Measurements from ENCODE around the gene FBXW7. TPM values are rescaled to one million over a fixed set of nuclear protein-coding genes. Genes with fewer than 3 reads are reported as not detected.
"Not testable (repeated sequence)": the region's sequence is repeated elsewhere in the genome, so short reads cannot be mapped to it uniquely, and the experiment has no call there.

Gene FBXW7
- total RNA-seq, 1 donor from 2014 or later = 59.4 TPM

DNA sequence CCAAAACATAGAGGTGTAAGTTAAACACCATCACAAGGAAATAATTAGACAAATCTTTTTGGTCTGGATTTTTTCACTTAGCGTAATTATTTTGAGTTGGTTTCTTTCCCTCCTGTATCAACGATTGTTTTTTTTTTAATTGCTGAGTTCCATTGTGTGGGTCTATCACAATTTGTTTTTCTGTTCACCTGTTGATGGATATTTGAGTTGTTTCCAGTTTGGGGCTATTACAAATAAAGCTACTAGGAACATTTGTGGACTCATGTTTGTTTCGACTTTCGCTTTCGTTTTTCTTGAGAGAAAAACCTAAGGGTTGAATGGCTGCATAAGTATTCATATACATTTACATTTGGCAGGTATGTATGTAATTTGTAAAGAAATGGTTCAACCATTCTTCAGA, 20.4 kb upstream of the FBXW7 start:
- intact Hi-C loops (cut with micrococcal nuclease) = no loop called here
- no peak for ATAC-seq
- no peak for DNase-seq

DNA sequence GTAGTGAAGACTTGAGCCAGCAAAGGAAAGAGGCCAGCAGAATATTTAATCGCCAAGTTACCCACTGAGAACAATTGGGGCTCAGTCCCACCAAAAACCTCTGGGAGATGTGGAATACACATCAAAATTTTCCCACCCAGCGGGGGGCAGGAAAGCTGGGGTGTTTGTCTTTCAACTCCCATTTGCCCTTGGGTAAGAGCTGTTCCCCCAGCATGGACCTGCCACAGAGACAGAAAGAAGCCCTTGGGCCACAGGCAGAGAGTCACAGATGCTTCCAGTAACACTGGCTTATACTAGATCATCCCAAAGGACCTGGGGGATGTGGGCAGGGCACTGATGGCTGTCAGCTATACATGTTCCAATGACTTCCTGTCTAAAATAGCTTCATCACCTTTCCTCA, 18.9 kb upstream of the FBXW7 start:
- intact Hi-C loops (cut with micrococcal nuclease) = no loop called here
- ATAC-seq (no peak), DNase-seq (no peak)

- ATAC-seq; DNase-seq; intact Hi-C loops (cut with micrococcal nuclease): not testable (repeated sequence)
These were observed 14.8 kb upstream of the FBXW7 start for GRCh38 chr4:152550687-152551086.

GRCh38 chr4:152545088-152545487, 9.2 kb upstream of the FBXW7 start:
- no peak for DNase-seq
- intact Hi-C loops (cut with micrococcal nuclease) = no loop called here
- no peak for ATAC-seq

GRCh38 chr4:152544533-152544932, 8.6 kb upstream of the FBXW7 start:
- intact Hi-C loops (cut with micrococcal nuclease); ATAC-seq: not testable (repeated sequence)

GRCh38 chr4:152540941-152541340, 5.0 kb upstream of the FBXW7 start:
- ATAC-seq (no peak), DNase-seq (no peak)
- intact Hi-C loops (cut with micrococcal nuclease) = no loop called here

More at GRCh38 chr4:152544533-152544932, 8.6 kb upstream of the FBXW7 start:
- DNase-seq = not testable (repeated sequence)

DNA sequence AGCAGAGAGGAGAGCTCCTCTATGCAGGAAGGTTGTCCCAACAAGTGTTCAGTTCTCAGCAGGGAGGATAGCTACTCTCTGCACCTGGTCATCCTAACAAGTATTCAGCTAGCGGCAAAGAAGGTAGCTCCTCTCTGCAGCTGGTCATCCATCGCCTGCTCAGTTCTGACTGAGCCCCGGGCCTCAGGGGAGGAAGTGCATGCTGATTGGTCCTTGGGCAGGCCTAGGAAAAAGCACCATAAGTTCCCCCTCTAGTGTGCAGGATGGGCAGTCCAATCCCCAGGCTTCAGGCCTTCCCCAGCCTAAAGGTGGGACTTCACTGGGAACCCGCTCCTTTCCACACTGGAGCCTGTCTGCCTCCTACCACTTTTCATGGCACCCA, 4.4 kb upstream of the FBXW7 start:
- intact Hi-C loops (cut with micrococcal nuclease) = no loop called here
- DNase-seq (no peak), ATAC-seq (no peak)

DNA sequence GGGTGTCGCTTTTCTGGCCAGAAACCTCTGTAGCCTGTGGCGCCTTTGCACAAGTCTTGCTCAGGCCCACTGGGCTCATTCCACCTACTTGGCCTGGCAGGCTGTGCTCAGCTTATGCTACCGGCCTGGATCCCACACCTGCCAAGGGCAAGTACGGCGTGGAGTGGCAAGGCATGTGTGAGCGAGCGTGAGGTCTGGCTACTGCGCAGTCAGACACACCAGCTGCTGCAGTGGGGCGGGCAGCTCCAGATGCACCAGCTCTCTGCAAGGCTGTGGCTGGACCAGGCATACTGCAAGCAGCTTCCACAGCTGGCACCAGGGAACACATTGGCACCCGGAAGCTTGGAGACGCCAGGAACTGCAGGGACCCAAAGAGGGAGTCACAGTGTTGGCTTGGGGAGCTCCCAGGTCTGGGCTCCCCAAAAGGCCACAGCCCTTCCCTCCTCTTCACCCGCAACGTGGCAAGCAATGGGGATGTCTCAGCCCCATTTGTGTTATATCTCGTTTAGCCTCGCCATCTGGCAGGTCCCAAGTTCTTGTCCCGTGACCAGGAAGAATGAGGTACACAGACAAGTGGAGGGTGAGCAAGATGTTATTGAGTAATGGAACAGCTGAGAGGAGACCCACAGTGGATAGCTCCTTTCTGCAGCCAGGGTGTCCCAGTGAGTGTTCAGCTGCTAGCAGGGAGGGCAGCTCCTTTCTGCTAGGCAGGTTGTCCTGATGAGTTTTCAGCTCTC, 3.8 kb upstream of the FBXW7 start:
- intact Hi-C loops (cut with micrococcal nuclease) = no loop called here
- DNase-seq (no peak), ATAC-seq (no peak)

DNA sequence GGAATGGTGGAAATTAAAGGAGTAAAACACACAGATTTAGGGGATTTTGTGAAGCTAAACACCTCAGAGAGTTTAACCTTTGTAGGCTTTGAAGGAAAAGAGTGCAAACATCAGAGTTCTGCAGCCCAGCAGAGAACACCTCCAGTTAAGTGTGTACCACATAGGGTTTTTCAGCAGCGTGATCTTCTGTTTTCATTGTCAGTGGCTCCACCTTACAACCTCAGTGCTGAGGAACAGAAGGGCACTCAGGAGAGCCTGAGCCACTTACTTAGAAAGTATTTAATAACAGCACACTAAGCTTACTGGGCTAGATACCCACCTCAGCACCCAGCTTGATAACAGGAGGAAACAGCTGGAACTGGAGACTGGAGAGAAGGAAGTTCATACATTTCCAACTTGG, 2.0 kb upstream of the FBXW7 start:
- intact Hi-C loops (cut with micrococcal nuclease) = no loop called here
- DNase-seq (no peak), ATAC-seq (no peak)

DNA sequence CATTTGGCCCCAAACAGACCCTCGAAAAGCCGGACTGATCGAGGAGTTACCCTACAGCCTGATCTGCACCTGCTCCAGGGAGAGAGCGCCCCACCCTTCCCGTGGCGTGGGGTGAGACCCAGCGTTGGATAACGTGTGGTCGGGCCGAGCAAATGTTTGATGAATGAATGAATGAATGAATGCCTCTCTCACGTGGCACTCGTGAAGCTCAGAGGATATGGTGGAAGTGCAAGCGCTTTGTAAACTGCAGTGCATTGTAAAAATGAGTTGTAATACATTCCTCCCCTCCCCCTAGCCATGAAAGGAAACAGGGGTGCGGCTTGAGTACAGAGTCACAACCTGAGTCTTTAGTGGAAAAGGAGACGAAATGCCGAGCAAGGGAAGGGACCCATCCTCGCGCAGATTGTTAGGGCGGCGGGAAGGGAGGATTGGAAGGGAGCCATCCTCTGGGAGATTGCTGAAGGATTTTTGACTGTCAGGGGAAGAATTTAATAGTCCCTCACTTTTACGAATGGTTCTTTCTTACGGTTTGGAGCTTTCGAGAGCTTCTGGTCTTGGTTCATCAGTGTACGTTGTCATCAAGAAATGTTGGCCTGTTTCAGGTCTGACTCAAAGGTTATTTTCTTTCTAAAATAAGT, 772 bp upstream of the FBXW7 start:
- intact Hi-C loops (cut with micrococcal nuclease) = no loop called here
- no peak for DNase-seq

DNA sequence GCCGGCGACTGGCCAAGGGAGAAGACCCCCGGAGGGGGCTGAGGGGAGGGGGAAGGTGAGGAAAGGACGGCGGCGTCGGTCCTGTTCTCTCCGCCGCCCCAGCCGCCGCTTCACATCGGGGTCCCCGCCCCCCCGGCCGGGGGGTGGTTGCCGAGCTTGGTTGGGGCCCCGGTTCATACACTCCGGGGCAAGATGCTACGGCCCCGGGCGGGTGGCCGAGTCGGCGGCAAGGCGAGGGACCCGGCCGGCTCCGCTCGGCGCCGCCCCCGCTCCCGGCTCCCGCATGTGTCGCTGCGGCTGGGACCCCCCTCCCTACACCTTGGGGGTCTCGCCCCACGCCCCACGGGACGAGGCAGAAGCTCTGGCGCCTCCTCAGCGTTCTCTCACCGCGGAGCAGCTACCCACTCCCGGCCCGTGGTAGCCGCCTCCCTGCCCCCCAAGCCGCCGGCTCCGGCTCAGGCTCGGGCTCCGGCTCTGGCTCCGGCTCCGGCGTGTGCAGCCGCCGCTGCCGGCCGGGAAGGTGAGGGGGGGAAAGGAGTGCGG, 461 bp downstream of the FBXW7 start:
- peak; percentile 20 for ATAC-seq
- intact Hi-C loops (cut with micrococcal nuclease) = no loop called here
- peak; percentile 38 for DNase-seq

More for the DNA sequence above, 772 bp upstream of the FBXW7 start:
- peak; percentile 30 for ATAC-seq

DNA sequence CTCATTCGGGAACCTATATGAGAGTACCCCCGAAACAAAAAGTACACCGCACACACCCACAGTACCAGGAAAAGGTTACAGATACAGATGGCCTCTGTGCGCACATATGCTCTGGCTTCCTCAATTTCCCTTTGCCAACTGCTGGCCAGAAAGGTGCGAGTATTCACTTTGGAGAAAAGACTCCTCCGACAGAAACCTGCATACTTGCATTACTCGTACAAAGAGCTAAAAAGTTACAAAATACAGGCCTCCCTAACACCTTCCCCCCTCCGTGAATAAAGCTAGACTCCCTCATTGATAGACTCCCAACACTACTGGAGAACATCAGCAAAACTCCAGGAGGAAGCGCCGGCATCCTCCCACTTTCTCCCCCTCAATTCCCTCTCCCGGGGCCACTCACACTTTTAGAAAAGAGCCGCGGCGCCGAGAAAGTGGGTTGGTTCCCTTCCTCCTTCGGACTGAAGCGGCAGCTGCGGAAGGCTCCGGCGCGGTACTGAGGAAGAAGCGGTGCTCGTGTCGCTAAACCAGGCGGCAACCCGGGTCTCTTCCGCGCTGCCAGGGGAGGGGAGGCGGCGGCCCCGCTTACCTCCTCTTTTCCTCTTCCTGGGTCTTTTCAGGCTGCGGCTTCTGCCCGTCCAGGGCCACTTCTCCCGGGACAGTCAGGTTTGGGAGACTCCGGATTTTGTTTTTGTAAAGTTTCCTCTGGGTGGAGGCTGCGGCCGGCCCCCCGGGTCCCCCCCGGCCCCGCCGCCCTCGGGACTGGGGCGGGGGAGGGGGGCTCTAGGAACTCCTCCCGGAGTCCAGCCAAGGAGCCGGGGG, 1.1 kb downstream of the FBXW7 start:
- intact Hi-C loops (cut with micrococcal nuclease) = no loop called here
- DNase-seq = peak; percentile 55

GRCh38 chr4:152531479-152531878, 4.4 kb downstream of the FBXW7 start:
- intact Hi-C loops (cut with micrococcal nuclease) = no loop called here
- no peak for ATAC-seq
- no peak for DNase-seq

More for the DNA sequence above, 1.1 kb downstream of the FBXW7 start:
- ATAC-seq = peak; percentile 4

DNA sequence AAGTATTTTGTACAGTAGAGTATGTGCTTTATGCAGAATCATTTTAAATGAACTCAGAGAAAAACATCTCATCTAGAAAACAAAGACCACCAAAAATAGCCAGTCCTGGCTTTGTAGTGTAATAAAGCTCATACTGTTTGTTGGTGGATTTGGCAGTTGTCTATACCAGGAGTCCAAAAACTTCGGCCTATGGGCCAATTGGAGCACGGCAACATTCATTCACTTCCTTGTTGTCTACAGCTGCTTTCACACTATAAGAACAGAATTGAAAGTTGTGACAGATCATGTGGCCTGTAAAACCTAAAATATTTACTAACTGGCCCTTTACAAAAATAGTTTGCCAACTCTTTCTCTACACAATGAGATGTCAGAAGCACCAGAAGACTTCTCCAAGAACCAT, 5.3 kb downstream of the FBXW7 start:
- ATAC-seq = no peak
- no peak for DNase-seq
- intact Hi-C loops (cut with micrococcal nuclease) = no loop called here

DNA sequence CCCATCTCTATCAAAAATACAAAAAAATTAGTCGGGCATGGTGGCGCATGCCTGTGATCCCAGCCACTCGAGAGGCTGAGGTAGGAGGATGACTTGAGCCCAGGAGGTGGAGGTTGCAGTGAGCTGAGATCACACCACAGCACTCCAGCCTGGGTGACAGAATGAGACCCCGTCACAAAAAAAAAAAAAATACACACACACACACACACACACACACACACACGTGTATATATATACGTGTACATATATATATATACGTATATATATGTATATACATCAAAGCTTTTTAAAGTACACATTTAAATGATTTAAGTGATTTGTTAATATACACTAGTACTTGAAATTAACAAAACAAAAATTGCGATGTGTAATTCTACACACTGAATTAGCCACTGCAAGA, 6.0 kb downstream of the FBXW7 start:
- DNase-seq (no peak), ATAC-seq (no peak)
- intact Hi-C loops (cut with micrococcal nuclease) = no loop called here

DNA sequence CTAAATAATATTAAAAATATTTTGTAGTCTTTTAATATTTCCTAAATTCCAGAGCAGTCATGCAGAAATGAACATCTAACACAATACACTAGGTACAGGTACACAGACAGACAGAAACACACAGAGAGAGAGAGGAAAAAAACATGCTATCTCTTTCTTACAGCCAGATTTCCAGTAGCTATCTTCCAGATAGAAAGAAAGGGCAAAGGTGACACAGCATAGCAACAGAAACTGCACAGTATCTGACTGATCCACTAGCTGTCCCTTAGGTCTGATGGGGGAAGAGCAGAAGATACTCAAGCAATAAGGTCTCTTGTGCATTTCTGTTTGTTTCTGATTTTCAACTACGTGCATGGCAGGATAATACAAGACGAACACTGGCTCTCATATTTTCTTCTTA, 7.8 kb downstream of the FBXW7 start:
- DNase-seq (no peak), ATAC-seq (no peak)
- intact Hi-C loops (cut with micrococcal nuclease) = no loop called here

DNA sequence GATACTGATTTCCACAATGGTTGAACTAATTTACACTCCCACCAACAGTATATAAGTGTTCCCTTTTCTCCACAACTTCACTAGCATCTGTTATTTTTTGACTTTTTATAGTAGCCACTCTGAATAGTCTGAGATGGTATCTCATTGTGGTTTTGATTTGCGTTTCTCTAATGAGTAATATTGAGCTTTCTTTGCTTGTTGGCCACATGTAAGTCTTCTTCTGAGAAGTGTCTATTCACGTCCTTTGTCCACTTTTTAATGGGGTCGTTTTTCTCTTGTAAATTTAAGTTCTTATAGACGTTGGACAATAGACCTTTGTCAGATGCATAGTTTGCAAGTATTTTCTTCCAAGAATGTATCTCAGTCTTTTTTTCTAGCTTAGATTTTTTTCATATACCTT, 10.0 kb downstream of the FBXW7 start:
- ATAC-seq (no peak), DNase-seq (no peak)
- intact Hi-C loops (cut with micrococcal nuclease) = no loop called here

DNA sequence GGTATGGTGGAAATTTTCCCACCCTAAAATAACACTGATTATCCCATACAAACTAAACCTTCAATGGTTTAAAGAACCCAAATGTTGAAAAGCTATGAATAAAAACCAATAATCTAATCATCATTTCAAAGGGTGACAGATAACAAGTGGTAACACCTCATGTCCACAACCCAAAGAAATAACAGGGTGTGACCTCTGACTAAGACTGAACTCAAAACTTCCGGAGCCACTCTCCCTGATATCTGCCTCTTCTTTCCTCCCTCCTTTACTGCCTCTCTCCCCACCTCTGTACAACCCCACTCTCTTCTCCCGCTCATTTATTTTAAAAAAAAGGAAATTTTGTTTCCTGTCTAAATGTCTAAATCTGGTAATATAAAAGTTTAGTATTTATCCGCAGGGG, 11.5 kb downstream of the FBXW7 start:
- no peak for ATAC-seq
- intact Hi-C loops (cut with micrococcal nuclease) = no loop called here
- DNase-seq = no peak

DNA sequence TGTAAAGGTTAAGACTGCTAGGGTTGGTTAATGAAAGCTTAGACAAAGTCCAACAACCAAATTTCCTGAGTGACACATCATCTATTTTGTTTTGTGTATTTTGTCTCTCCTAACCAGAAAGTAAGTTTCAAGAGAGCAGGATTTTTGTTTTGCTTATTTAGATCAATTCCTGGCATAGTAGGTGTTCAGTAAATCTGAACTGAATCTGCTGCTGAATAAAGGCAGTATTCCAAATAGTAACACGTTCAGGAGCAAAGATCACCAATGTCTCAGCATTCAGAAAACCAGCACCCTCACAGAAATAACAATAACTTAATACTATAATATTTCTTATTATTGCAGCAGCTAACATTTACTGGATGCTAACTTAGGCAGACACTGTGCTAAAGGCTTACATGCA, 12.2 kb downstream of the FBXW7 start:
- ATAC-seq (no peak), DNase-seq (no peak)
- intact Hi-C loops (cut with micrococcal nuclease) = no loop called here

- ATAC-seq = no peak
- no peak for DNase-seq
- intact Hi-C loops (cut with micrococcal nuclease) = no loop called here
These were observed 13.1 kb downstream of the FBXW7 start for GRCh38 chr4:152522754-152523153.
